Left ventricle myocardium superior (tissue), 1 donor: ENCODE measurements around the gene ZBBX. TPM values are rescaled to one million over a fixed set of nuclear protein-coding genes. Genes with fewer than 3 reads are reported as not detected.

Source experiments
- ATAC-seq: fragments of 200-7000 bp; cut with Tn5 transposase; one replicate; pipeline ENCODE4 v1.9.1; 2020; ENCODE audit warnings: mild to moderate bottlenecking, moderate library complexity
- DNase-seq: peaks from one replicate; pipeline ENCODE4 v3.0.0-alpha.2; 2020
- intact Hi-C: fragments of 100-400 bp; cut with micrococcal nuclease; formaldehyde crosslinking; loops from one replicate; pipeline ENCODE4 v1.11.0; 2022
- total RNA-seq: library from RNA; stranded (reverse); fragmentation: NEBNext Ultra II Directional; extraction: Animal tissue kit (Norgen Biotek cat#: 25700); gene quantifications from one replicate; pipeline ENCODE4 v1.2.1, GENCODE V29; 2021
- donor health status: DM: no; HTN: yes; CAD: no; lungs with severe emphysema.

The ZBBX gene
- total RNA-seq, 1 donor from 2014 or later = not detected

DNA sequence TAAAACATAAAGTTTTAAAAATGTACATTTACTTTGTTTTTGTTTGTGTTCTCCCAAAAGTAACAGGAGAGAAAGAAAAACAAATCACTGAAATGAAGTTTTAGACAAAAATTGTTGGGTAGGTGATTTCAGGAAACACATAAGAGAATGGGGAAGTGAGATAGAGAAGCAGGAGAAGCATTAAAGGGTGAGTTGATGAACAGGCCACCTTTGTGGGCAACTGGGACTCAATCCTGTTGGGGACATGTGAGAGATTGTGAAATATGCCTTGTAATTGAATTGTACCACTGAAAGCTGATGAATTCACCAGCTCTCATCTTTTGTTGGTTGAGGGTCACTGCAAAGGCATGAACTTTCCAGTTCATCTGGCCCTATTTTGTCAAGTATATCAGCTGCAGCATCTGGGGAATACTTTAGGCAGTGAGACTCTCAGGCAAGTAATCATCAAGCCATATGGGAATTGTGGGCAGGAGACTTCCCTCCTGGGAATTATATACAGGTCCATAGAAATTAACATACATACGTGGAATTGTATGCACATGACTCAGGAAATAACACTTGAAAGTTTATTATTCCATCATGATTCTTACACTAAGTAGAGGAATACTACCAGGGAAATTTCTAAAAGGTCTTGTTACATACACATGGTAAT lies 181.0 kb downstream of the ZBBX start:
- DNase-seq (no peak), ATAC-seq (no peak)
- intact Hi-C loops = no loop called here

Other genes with a start within 250 kb of the ZBBX start
- gene SERPINI2, start 93.7 kb upstream of the ZBBX start, total RNA-seq = not detected